NCI-H1694 treated with DMSO at 0.1 percent for 48 hours (cell line): ENCODE data around the gene TUBA1A.
"Not testable (repeated sequence)": the region's sequence is repeated elsewhere in the genome, so short reads cannot be mapped to it uniquely, and the experiment has no call there.

ENCODE experiments used
- DNase-seq: peaks from one replicate; lab custom pipeline; 2025; lab: John Stamatoyannopoulos, UW

The TUBA1A gene

DNA sequence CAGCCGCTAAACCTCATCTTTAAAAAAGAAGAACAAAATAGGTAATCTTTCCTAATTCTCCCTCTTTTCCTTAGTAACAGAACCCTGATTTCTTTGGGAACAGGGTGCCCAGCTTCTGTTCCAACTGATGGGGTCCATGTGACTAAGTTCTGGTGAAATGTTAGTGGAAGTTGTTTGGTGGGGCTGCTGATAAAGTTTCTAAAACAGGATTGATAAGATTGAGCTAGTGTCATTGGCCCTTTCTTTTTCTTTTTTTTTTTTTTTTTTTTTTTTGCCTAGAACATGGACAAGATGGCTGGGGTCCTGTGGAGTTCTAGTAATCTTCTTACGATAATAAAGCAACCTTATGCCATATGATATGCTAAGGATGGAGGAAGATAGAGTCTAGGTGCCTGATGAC is 41.5 kb downstream of the TUBA1A start:
- DNase-seq: no peak

DNA sequence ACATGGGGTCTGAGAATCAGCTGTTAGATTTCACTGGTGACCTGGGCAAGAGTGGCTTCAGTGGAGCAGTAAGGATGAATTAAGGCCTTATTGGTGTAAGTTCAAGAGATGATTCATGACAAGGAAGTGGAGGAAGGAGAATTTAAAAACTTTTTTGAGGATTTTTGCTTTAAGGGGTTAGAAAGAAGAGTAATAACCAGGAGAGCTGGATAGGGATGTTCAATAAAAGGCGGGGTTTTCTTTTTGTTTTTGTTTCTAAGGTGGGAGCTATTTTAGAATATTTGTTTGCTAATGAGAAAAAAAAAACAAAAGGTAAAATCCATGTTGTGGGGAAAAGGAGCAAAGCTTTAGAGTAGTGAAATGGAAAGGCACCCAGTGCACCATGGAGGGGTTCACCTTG is 42.5 kb downstream of the TUBA1A start:
- DNase-seq: no peak

DNA sequence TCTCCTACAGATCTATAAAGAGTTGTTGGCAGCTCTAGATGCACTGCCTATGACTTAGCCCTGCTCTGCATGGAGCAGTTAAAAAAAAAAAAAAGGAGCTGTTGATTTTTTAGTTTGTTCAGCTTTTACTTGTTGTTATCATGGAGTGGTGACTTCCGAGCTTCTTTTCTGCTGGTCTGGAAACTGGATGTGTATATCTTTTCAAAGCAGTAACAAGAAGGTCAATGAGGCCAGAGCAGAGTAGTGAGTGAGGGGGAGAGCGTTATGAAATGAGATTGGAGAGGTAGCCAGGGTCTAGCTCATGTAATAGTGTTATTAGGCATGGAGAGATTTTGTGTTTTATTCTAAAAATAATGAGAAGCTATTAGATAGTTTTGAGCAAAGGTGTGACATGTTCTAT is 44.5 kb downstream of the TUBA1A start:
- no peak for DNase-seq

DNA sequence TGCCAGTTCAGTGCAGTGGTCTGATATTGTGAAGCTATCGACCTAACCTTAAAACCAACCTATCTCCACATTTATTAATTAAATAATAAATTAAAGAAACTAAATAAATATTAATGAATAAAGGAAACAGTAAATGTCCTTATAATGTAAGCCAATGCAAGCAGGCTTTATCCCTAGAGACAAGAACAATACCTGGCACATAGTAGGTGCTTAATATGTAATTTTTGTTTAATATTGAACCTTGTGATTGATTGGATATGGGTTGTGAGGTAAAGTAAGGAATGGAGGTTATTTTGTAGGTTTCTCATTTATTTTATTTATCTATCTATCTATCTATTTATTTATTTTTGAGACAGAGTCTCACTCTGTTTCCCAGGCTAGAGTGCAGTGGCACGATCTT is 49.9 kb downstream of the TUBA1A start:
- DNase-seq: no peak

DNA sequence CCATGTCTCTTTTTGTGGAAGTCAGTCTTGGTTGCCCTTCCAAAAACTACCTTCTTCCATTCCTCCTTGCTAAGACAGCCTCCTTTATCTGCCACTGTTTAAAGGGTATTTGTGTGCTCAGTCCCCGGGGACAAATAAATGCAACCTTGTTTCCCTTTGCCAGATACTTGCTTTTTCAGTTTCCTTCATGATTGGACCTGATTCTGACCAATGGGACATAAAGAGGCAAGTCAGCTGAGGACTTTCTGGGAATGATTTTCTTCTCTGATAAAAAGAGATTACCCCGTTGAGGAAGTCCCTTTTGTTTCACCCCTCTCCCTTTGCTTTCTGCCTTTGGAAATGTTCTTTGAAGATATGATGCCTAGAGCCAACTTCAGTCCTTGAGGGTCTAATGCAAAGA is 50.3 kb downstream of the TUBA1A start:
- DNase-seq: no peak

DNA sequence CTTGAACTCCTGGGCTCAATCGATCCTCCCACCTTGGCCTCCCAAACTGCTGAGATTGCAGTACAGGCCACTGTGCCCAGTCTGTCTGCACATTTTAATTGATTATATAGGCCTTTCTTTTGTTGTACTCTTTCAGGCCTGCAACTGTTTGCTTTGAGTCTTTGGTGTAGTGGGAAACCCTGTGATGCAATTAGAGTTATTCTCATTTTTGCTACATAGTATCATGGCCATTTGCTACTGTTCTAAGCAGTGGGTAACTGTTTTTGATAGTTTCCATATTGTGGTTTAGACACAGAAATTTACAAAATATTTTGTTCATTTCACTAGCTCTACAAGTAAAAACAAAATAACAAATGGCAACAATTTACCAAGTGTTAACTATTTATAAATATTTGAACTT is 51.4 kb downstream of the TUBA1A start:
- no peak for DNase-seq

DNA sequence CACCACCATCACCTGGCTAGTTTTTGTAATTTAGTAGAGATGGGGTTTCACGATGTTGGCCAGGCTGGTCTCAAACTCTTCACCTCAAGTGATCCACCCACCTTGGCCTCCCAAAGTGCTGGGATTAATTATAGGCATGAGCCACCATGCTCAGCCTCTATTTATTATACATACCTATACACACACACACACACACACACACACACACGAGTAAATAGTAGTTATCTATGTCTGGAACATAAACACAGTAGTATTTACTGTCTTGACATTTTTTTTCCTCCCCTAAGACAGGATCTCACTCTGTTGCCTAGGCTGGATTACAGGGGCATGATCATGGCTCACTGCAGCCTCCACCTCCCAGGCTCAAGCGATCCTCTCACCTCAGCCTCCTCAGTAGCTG is 51.9 kb downstream of the TUBA1A start:
- DNase-seq: not testable (repeated sequence)
